ENCODE measurements around the gene GJA4. TPM values are rescaled to one million over a fixed set of nuclear protein-coding genes. Genes with fewer than 3 reads are reported as not detected.

GJA4 gene
- total RNA-seq, 2 experiments from 2014 or later, result 0.24 to 0.69 TPM

GRCh38 chr1:34785875-34786470 is 6.8 kb upstream of the GJA4 start:
- intact Hi-C loops (cut with micrococcal nuclease), result loop anchor here (1.0 kb wide), 4 partner anchors 66 to 512 kb away; partner anchors contain the start of gene SFPQ
- H3K4me3 Mint-ChIP-seq, result no peak overlapping the region
- CTCF ChIA-PET, result interaction anchor here (0.7 to 2.4 kb wide), 17 partner anchors 12 to 546 kb away, joined by 3 to 9 read pairs (median 3); partner anchors contain the start of gene SMIM12
- peaks cover 4% of the 10 kb centered on the region for H3K4me1 Mint-ChIP-seq (ENCODE audit: low read depth)
- peaks cover 20% of the 10 kb centered on the region for H3K27me3 Mint-ChIP-seq (ENCODE audit: low read depth)
- no peak for DNase-seq
- no peak overlapping the region for H3K27ac Mint-ChIP-seq
- H3K36me3 Mint-ChIP-seq (ENCODE audit: low read depth), result no peaks in the 10 kb centered on the region
- H3K9me3 Mint-ChIP-seq, result no peaks in the 10 kb centered on the region

- intact Hi-C loops (cut with micrococcal nuclease), result loop anchor here (1.0 kb wide), 4 partner anchors 66 to 512 kb away; partner anchors contain the start of gene SFPQ
- peaks cover 24% of the 10 kb centered on the region for H3K27me3 Mint-ChIP-seq (ENCODE audit: low read depth)
- CTCF ChIA-PET, result interaction anchor here (0.6 to 2.6 kb wide), 21 partner anchors 11 to 547 kb away, joined by 3 to 15 read pairs (median 3); partner anchors contain the start of gene SMIM12
- peaks cover 4% of the 10 kb centered on the region for H3K4me1 Mint-ChIP-seq (ENCODE audit: low read depth)
- no peaks in the 10 kb centered on the region for H3K36me3 Mint-ChIP-seq (ENCODE audit: low read depth)
- DNase-seq, result peak; percentile 86
- H3K4me3 Mint-ChIP-seq, result no peak overlapping the region
- no peaks in the 10 kb centered on the region for H3K9me3 Mint-ChIP-seq
- no peak overlapping the region for H3K27ac Mint-ChIP-seq
Observed at GRCh38 chr1:34786521-34787325, 6.1 kb upstream of the GJA4 start.

- CTCF ChIA-PET, result interaction anchor here (0.6 to 2.6 kb wide), 7 partner anchors 10 to 77 kb away, joined by 3 to 15 read pairs (median 4); partner anchors contain the start of gene SMIM12
- no peaks in the 10 kb centered on the region for H3K36me3 Mint-ChIP-seq (ENCODE audit: low read depth)
- no peaks in the 10 kb centered on the region for H3K9me3 Mint-ChIP-seq
- H3K27ac Mint-ChIP-seq, result no peak overlapping the region
- H3K27me3 Mint-ChIP-seq (ENCODE audit: low read depth), result peaks cover 23% of the 10 kb centered on the region
- intact Hi-C loops (cut with micrococcal nuclease), result no loop called here
- peak; percentile 37 for DNase-seq
- H3K4me3 Mint-ChIP-seq, result no peak overlapping the region
- H3K4me1 Mint-ChIP-seq (ENCODE audit: low read depth), result peaks cover 9% of the 10 kb centered on the region
Observed at GRCh38 chr1:34787461-34788420, 5.1 kb upstream of the GJA4 start.

- H3K9me3 Mint-ChIP-seq, result no peaks in the 10 kb centered on the region
- intact Hi-C loops (cut with micrococcal nuclease), result no loop called here
- H3K27ac Mint-ChIP-seq, result no peak overlapping the region
- peaks cover 1% of the 10 kb centered on the region for H3K36me3 Mint-ChIP-seq (ENCODE audit: low read depth)
- peaks cover 9% of the 10 kb centered on the region for H3K4me1 Mint-ChIP-seq (ENCODE audit: low read depth)
- CTCF ChIA-PET, result interaction anchor here (4.2 kb wide), 1 partner anchor 62 kb away, joined by 19 read pairs; no protein-coding TSS in a partner anchor
- no peak for DNase-seq
- peaks cover 22% of the 10 kb centered on the region for H3K27me3 Mint-ChIP-seq (ENCODE audit: low read depth)
- H3K4me3 Mint-ChIP-seq, result no peak overlapping the region
Observed at GRCh38 chr1:34790985-34791384, 1.8 kb upstream of the GJA4 start.

- CTCF ChIA-PET, result interaction anchor here (4.2 kb wide), 1 partner anchor 60 kb away, joined by 19 read pairs; no protein-coding TSS in a partner anchor
- no peak overlapping the region for H3K27ac Mint-ChIP-seq
- H3K4me3 Mint-ChIP-seq, result no peak overlapping the region
- peaks cover 1% of the 10 kb centered on the region for H3K36me3 Mint-ChIP-seq (ENCODE audit: low read depth)
- intact Hi-C loops (cut with micrococcal nuclease), result no loop called here
- no peak for DNase-seq
- peaks cover 15% of the 10 kb centered on the region for H3K27me3 Mint-ChIP-seq (ENCODE audit: low read depth)
- peaks cover 21% of the 10 kb centered on the region for H3K4me1 Mint-ChIP-seq (ENCODE audit: low read depth)
- H3K9me3 Mint-ChIP-seq, result no peaks in the 10 kb centered on the region
Observed at GRCh38 chr1:34792424-34792823, 375 bp upstream of the GJA4 start.

GRCh38 chr1:34794001-34794789 is 1.4 kb downstream of the GJA4 start:
- Mint-ChIP-seq H3K4me3 (no peak overlapping the region), H3K27ac (no peak overlapping the region), H3K4me1 (ENCODE audit: low read depth) (peaks cover 35% of the 10 kb centered on the region), H3K9me3 (no peaks in the 10 kb centered on the region), H3K36me3 (ENCODE audit: low read depth) (peaks cover 5% of the 10 kb centered on the region), H3K27me3 (ENCODE audit: low read depth) (peaks cover 13% of the 10 kb centered on the region)
- no peak for DNase-seq
- intact Hi-C loops (cut with micrococcal nuclease), result no loop called here
- CTCF ChIA-PET, result interaction anchor here (4.2 kb wide), 1 partner anchor 59 kb away, joined by 19 read pairs; no protein-coding TSS in a partner anchor

- intact Hi-C loops (cut with micrococcal nuclease), result loop anchor here (5.0 kb wide), 1 partner anchor 763 kb away; the partner anchor contains the start of genes KIAA0319L and NCDN
- CTCF ChIA-PET, result no interaction called here
Observed at GRCh38 chr1:34794790-34795180, 2.0 kb downstream of the GJA4 start.

GRCh38 chr1:34795916-34796315 is 3.1 kb downstream of the GJA4 start:
- Mint-ChIP-seq H3K36me3 (ENCODE audit: low read depth) (peaks cover 5% of the 10 kb centered on the region), H3K27ac (no peak overlapping the region), H3K9me3 (no peaks in the 10 kb centered on the region), H3K4me3 (no peak overlapping the region), H3K27me3 (ENCODE audit: low read depth) (peaks cover 13% of the 10 kb centered on the region), H3K4me1 (ENCODE audit: low read depth) (peaks cover 42% of the 10 kb centered on the region)
- CTCF ChIA-PET, result interaction anchor here (1.9 kb wide), 1 partner anchor 57 kb away, joined by 6 read pairs; no protein-coding TSS in a partner anchor
- intact Hi-C loops (cut with micrococcal nuclease), result loop anchor here (5.0 kb wide), 1 partner anchor 761 kb away; the partner anchor contains the start of genes KIAA0319L and NCDN
- no peak for DNase-seq

More at GRCh38 chr1:34794790-34795180, 2.0 kb downstream of the GJA4 start:
- Mint-ChIP-seq H3K4me3 (no peak overlapping the region), H3K4me1 (ENCODE audit: low read depth) (peaks cover 37% of the 10 kb centered on the region), H3K27ac (no peak overlapping the region), H3K9me3 (no peaks in the 10 kb centered on the region), H3K36me3 (ENCODE audit: low read depth) (peaks cover 5% of the 10 kb centered on the region), H3K27me3 (ENCODE audit: low read depth) (peaks cover 13% of the 10 kb centered on the region)
- DNase-seq, result no peak

GRCh38 chr1:34796990-34797389 is 4.2 kb downstream of the GJA4 start:
- peak; percentile 36 for DNase-seq
- intact Hi-C loops (cut with micrococcal nuclease), result loop anchor here (5.0 kb wide), 1 partner anchor 760 kb away; the partner anchor contains the start of genes KIAA0319L and NCDN
- peaks cover 5% of the 10 kb centered on the region for H3K36me3 Mint-ChIP-seq (ENCODE audit: low read depth)
- no peak overlapping the region for H3K4me3 Mint-ChIP-seq
- H3K9me3 Mint-ChIP-seq, result no peaks in the 10 kb centered on the region
- peaks cover 43% of the 10 kb centered on the region for H3K4me1 Mint-ChIP-seq (ENCODE audit: low read depth)
- peaks cover 6% of the 10 kb centered on the region for H3K27me3 Mint-ChIP-seq (ENCODE audit: low read depth)
- CTCF ChIA-PET, result interaction anchor here (0.8 to 1.9 kb wide), 3 partner anchors 9 to 57 kb away, joined by 3 to 6 read pairs (median 3); no protein-coding TSS in a partner anchor
- H3K27ac Mint-ChIP-seq, result peak overlapping the region; percentile 77

- no peak overlapping the region for H3K4me3 Mint-ChIP-seq
- peaks cover 39% of the 10 kb centered on the region for H3K4me1 Mint-ChIP-seq (ENCODE audit: low read depth)
- H3K27me3 Mint-ChIP-seq (ENCODE audit: low read depth), result no peaks in the 10 kb centered on the region
- peak overlapping the region; percentile 71 for H3K27ac Mint-ChIP-seq
- H3K36me3 Mint-ChIP-seq (ENCODE audit: low read depth), result peaks cover 3% of the 10 kb centered on the region
- intact Hi-C loops (cut with micrococcal nuclease), result loop anchor here (1.0 to 2.0 kb wide), 2 partner anchors 52 to 231 kb away; partner anchors contain the start of gene ZMYM6
- H3K9me3 Mint-ChIP-seq, result no peaks in the 10 kb centered on the region
- DNase-seq, result peak; percentile 69
- CTCF ChIA-PET, result no interaction called here
Observed at GRCh38 chr1:34800214-34800613, 7.4 kb downstream of the GJA4 start.

GRCh38 chr1:34803770-34804169 is 11.0 kb downstream of the GJA4 start:
- H3K4me1 Mint-ChIP-seq (ENCODE audit: low read depth), result peaks cover 16% of the 10 kb centered on the region
- no peaks in the 10 kb centered on the region for H3K9me3 Mint-ChIP-seq
- no peak overlapping the region for H3K27ac Mint-ChIP-seq
- intact Hi-C loops (cut with micrococcal nuclease), result no loop called here
- no peak overlapping the region for H3K4me3 Mint-ChIP-seq
- CTCF ChIA-PET, result interaction anchor here (1.0 to 1.5 kb wide), 2 partner anchors 17 to 49 kb away, joined by 3 read pairs; no protein-coding TSS in a partner anchor
- H3K36me3 Mint-ChIP-seq (ENCODE audit: low read depth), result peaks cover 2% of the 10 kb centered on the region
- no peak for DNase-seq
- no peaks in the 10 kb centered on the region for H3K27me3 Mint-ChIP-seq (ENCODE audit: low read depth)

All from activated naive CD4-positive, alpha-beta T cell treated with anti-CD3 and anti-CD28 coated beads for 36 hours (primary cell).